Measurements from ENCODE around the gene PRR16. TPM values are rescaled to one million over a fixed set of nuclear protein-coding genes. Genes with fewer than 3 reads are reported as not detected.

PRR16 gene
- total and polyA plus RNA-seq, 2 of the 13 experiments (the other 11 are each of a cell fraction or from before 2014, with no cell fraction given): not detected

GRCh38 chr5:120463006-120463680, 957 bp upstream of the PRR16 start:
- peaks cover 4 to 29% of the 10 kb centered on the region in 2 experiments for H3K27me3 ChIP-seq (ENCODE audit: control insufficient read depth in 1 of 2, insufficient read depth in 2 of 2, low read length in 2 of 2)
- WGBS (ENCODE audit: low lambda C conversion rate): 37% methylated on average over 5 of the region's 5 CpGs
- H3K4me1 ChIP-seq (ENCODE audit: insufficient read depth, low read length): peaks cover 16% of the 10 kb centered on the region; the same call in 1 of the 2 replicates
- no peaks in the 10 kb centered on the region for H4K20me1 ChIP-seq (ENCODE audit: insufficient read depth, low read length)
- FAIRE-seq (no peak), ATAC-seq (no peak), DNase-seq (ENCODE audit: low spot score) (no peak)
- BruUV-seq (replicated peaks): no TSS peak
- H3K9ac ChIP-seq (ENCODE audit: insufficient read depth, low read depth, low read length): no peak overlapping the region
- no peaks in the 10 kb centered on the region for H3K79me2 ChIP-seq (ENCODE audit: insufficient read depth, low read length)
- in situ Hi-C loops (cut with HindIII; ENCODE audit: extremely low pct_ligation_motif_present, low pct_unique_long_range_greater_than_20kb): no loop called here
- CTCF ChIA-PET (ENCODE audit: low intra/inter-chr PET ratio, low total read pairs): no interaction called here
- intact Hi-C loops (cut with micrococcal nuclease; ENCODE audit: unreplicated experiment): no loop called here
- H3K9me3 ChIP-seq (ENCODE audit: low read length): no peaks in the 10 kb centered on the region
- no peak overlapping the region for H3K27ac ChIP-seq (ENCODE audit: extremely low read length, insufficient read depth, low read length)
- TF ChIP-seq ATRX (CRISPR knock-in tag; IDR thresholded peaks at IDR 0.05; ENCODE audit: borderline replicate concordance): no peak
- TF ChIP-seq PAWR (CRISPR knock-in tag; IDR thresholded peaks at IDR 0.05; ENCODE audit: borderline replicate concordance): no peak
- TF ChIP-seq, protein P1, sequence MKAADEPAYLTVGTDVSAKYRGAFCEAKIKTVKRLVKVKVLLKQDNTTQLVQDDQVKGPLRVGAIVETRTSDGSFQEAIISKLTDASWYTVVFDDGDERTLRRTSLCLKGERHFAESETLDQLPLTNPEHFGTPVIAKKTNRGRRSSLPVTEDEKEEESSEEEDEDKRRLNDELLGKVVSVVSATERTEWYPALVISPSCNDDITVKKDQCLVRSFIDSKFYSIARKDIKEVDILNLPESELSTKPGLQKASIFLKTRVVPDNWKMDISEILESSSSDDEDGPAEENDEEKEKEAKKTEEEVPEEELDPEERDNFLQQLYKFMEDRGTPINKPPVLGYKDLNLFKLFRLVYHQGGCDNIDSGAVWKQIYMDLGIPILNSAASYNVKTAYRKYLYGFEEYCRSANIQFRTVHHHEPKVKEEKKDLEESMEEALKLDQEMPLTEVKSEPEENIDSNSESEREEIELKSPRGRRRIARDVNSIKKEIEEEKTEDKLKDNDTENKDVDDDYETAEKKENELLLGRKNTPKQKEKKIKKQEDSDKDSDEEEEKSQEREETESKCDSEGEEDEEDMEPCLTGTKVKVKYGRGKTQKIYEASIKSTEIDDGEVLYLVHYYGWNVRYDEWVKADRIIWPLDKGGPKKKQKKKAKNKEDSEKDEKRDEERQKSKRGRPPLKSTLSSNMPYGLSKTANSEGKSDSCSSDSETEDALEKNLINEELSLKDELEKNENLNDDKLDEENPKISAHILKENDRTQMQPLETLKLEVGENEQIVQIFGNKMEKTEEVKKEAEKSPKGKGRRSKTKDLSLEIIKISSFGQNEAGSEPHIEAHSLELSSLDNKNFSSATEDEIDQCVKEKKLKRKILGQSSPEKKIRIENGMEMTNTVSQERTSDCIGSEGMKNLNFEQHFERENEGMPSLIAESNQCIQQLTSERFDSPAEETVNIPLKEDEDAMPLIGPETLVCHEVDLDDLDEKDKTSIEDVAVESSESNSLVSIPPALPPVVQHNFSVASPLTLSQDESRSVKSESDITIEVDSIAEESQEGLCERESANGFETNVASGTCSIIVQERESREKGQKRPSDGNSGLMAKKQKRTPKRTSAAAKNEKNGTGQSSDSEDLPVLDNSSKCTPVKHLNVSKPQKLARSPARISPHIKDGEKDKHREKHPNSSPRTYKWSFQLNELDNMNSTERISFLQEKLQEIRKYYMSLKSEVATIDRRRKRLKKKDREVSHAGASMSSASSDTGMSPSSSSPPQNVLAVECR (CRISPR knock-in tag; IDR thresholded peaks at IDR 0.05; ENCODE audit: borderline replicate concordance): no peak
- TF ChIP-seq MTA3 (CRISPR knock-in tag; IDR thresholded peaks at IDR 0.05): no peak
- TF ChIP-seq HNF1A (IDR thresholded peaks at IDR 0.05; ENCODE audit: low read depth): no peak
- no peak for TF ChIP-seq HNF1A (CRISPR knock-in tag; IDR thresholded peaks at IDR 0.05; ENCODE audit: borderline replicate concordance)
- TF ChIP-seq NR1H2 (CRISPR knock-in tag; IDR thresholded peaks at IDR 0.05; ENCODE audit: borderline replicate concordance, low read depth): no peak
- no peak for TF ChIP-seq ELF4 (CRISPR knock-in tag; IDR thresholded peaks at IDR 0.05; ENCODE audit: borderline replicate concordance)
- no peak overlapping the region for H3K4me3 ChIP-seq (replicated peaks in 1 of 3; ENCODE audit: insufficient read depth in 1 of 3, low read depth in 2 of 3, low read length in 3 of 3)
- H2AFZ ChIP-seq (ENCODE audit: low read length): no peak overlapping the region
- POLR2A ChIA-PET: no interaction called here
- H3K4me2 ChIP-seq (ENCODE audit: low read depth, low read length): no peak overlapping the region
- no peaks in the 10 kb centered on the region for H3K36me3 ChIP-seq (replicated peaks in 1 of 2; ENCODE audit: control insufficient read depth in 1 of 2, insufficient read depth in 2 of 2, low read length in 2 of 2)
